Activated CD4-positive, alpha-beta T cell treated with anti-CD3 and anti-CD28 coated beads, Interleukin-2, amount 50 U/mL, for 16 hours (primary cell): ENCODE data around the gene ABCC5.

ENCODE experiments used
- DNase-seq: peaks from one replicate; pipeline ENCODE4 v3.0.0-alpha.2; 2020

The ABCC5 gene

DNA sequence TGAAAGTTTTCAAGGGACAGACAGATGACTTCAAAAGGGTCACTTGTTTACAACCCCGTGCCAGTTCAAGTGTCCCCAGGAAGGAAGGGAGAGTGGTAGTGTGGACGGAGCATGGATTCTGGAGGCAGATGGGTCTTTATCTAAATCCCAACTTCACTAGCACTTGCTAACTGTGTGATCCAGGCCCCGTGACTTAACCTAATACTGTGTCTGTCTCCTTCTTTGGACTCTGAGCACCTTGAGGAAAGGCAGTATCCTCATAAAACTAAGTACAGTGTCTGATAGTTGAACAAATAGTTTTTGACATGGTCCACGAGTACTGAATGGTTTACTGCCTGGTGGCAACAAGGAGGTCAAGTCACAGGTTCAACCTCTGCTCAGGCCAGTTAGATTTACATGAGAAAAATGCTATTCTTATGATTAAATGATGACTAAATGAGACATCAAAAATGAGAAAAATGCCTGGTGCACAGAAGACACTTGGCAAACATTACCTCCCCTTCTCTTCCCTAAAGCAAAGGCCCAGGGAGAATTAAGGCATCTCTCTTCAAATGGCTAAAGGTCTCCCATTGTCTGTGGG is 48.9 kb downstream of the ABCC5 start:
- DNase-seq = no peak

DNA sequence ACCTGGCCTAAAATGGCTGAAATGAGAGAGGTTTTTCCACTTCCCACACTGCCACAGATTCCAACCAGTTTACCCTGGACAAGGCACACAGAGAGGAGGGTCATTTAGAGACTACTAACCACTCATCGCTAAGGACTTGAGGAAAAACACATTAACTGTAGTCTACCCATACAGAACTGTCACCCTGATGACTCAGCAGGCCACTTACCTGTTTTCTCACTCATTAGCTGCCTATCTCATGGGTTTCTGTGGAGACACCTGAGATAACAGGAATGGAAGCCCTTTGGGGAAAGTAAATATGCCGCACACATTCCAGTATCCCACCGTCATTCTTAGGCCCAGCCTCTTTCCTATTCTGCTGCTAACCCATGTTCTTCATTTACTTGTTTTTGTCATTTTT is 50.0 kb downstream of the ABCC5 start:
- no peak for DNase-seq

DNA sequence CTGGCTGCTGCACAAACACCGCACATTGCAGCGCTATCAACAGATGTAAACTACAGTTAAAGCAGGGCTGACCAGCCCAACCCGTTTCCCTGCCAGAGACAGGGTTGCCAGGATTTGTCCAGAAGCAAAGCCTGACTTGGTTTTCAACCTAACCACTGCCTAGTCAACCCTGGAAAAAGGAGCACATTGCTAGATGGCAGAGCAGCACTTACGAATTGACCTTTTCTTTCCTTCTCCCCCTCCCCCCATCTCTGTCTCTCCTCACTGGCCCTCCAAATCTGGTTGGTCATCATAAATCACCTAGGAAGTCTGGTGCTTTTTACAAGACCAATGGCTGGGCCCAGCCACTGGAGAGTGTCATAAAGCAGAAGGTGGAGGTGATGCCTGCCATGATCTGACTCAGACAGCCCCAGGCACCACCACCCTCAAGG is 51.3 kb downstream of the ABCC5 start:
- DNase-seq = no peak

DNA sequence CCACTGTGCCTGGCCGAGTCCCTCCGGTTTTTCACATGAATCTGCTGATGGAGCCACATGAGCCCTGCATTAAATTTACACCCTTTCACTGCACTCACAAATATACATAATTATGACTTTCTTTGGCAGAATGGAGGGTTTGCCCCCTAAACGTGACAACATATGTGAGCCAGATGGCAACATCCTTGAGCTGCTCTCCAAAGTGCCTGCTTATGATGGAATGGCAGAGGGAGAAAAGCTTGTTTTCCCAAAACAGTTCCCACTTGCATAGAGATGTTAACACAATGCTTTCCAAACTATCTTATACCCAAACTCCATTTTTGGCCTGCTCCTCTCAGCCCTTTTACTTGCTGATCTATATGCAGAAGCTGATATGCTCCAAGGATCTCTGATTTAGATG is 54.9 kb downstream of the ABCC5 start:
- no peak for DNase-seq

DNA sequence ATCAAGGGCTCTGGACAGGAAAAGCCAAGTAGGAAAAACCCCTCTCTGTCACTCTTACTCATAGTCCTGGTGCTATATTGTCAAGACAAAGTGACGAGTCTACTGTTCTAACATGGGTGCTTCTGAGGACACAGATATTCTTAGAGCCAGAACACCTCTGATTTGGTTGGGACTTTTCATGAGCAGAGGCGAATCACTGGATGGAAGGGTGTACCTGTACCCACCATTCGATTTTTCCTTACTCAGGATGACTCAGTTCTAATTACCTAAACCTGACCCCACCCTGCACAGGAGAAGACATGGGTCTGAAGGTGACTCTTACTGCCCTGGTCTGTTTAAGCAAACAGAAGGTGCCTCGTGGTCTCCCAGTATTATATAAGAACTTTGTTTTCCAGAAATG is 58.5 kb downstream of the ABCC5 start:
- DNase-seq = no peak

DNA sequence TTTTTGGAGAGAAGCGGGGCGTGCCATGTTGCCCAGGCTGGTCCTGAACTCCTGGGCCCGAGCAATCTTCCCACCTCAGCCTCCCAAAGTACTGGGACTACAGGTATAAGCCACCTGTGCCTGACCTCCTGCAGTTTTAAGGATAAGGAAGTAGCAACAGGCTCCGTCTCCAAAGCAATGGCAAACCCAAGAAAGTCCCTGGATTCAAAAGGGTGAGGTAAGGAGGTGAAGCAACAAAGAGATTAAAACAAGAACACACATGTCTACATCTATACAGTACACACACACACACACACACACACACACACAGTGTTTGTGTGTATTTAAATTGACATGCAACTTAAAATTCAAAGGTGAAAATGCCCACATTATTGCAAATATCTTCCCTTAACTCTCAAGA is 58.9 kb downstream of the ABCC5 start:
- DNase-seq = no peak

DNA sequence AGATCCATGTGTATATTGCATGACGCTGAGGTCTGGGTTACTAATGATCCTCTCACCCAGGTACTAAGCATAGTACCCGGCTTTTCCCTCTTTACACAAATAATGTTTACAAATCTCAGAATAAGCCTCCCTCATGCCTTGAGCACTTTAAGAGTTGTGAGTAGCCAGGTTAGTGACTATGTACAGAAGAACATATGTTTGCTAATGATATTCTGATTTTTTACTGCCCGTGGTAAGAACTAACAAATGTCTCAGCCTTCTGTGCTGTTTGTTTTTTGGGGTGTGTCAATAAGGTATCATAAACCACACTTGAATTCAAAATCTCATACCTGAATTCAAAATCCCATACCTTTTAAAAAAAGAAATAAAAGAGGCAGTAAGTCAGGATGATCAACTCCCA is 59.5 kb downstream of the ABCC5 start:
- DNase-seq = no peak

DNA sequence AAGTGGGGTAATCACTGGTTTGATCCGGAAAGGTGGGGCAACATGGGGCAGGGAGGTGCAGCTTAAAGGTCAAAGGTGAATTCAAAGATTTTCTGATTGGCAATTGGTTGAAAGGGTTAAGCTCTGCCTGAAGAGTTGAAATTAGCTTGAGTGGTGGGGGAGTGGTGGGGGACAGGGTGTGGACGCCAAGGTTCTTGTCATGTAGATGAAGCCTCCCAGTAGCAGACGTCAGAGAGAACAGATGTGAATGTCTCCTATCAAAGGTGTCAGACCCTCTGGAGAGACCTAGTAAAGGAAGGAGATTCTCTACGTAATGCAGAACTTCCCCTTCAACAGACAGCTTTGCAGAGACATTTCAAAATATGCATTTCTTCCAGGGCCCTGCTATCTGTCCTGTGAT is 62.8 kb downstream of the ABCC5 start:
- DNase-seq = no peak

DNA sequence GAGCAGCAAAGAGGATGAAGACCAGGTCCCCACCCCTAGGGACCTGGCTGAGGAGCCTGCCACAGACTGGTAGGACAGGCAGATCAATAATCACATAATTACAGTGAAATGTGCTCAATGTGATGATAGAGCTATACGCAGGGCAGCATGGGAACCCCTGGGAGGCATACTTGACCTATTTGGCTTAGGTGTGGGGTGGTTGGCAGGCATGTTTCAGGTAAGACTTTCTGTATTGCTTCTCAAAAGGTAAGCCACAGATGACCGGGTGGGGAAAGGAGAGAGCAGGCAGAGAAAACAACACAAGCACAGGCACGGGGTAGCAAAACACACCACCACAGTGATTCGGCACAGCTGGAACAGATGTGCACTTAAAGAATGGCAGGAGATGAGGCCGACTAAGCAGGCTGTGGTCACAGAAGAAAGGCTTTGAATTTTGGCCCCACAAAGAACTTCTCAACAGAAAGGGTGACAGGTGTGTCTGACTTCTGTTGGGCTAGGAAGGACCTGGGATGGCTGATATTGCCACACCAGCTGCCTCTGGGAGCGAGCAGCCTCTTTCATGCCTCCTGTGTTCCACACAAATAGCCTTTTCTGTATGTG is 64.1 kb downstream of the ABCC5 start:
- DNase-seq = no peak

DNA sequence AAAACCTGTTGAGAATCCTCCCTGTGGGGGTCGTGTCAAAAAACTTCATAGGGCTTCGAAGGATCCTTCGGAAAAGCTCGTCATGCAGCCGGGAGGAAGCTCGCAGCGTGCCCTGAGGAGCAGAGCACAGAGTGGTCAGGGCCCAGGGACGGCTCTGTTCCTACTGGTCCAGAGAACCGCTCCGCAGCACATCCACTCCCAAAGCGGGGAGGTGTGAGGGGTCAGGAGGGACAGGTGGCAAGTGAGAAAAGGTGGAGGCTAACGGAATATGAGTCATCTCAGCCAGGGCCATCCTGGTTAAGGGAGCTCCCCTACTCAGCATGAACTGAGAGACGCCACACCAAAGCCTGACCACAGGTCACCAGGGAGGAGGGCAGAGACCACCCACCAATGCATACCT is 66.2 kb downstream of the ABCC5 start:
- DNase-seq = no peak

DNA sequence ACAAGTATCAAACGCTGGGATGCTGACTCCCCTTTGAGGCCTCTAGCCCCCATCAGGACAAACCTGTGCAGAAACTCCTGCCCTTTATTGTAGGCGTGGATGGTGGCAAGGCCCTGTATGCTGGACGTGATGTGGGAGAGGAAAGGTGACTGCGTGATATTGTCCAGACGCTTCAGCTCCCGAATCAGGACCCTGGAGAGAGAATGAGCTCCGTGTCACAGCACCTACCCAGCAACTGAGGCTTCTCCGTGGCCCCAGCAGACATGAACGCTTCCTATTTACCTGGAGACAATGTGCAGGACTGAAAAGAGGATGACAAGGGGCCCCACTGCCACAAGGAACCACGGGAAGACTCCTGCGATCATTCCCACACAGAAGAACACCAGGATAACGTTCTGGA is 68.0 kb downstream of the ABCC5 start:
- no peak for DNase-seq

DNA sequence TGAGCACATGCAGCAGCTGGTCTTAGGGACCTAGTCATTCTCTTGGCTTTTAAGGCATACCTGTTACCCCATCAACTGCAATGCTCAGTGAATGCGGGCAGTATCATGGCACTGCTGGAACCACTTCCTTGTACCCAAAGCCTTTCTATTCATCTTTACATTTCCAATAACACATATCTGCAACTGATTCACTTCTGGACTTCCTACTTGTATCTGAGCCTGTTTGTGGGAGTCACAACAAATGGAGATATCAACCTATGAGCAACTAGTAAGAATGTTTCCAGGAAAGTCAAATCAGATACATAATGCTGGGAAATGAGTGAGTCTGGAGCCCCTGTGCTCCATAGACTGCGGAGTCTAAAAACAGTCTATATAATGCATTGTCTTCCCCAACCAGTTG is 71.6 kb downstream of the ABCC5 start:
- no peak for DNase-seq

DNA sequence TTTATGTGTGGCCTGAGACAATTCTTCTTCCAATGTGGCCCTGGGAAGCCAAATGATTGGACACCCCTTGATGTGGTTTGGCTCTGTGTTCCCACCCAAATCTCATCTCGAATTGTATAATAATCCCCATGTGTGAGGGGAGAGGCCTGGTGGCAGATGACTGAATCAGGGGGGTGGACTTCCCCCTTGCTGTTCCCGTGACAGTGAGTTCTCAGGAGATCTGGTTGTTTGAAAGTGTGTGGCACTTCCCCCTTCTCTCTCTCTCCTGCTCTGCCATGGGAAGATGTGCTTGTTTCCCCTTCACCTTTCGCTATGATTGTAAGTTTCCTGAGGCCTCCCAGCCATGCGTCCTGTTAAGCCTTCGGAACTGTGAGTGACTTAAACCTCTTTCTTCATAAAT is 72.9 kb downstream of the ABCC5 start:
- DNase-seq = no peak

DNA sequence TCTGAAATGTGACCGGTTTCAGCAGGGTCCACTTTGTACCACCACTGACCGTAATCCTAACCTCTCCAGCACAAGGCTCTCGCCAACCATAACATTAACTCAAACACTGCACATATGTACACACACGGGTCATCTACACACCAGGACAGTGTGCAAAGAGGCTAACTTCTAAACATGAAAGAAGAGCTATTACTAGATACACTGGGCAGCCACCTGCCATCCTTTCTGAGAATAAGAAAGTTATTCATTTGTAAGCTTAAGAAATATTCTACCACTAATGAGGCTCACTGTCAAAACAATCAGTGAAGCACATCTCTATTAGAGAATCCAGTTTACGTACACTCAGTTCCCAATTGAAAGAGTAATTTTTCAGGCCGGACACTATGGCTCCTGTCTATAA is 73.9 kb downstream of the ABCC5 start:
- DNase-seq = no peak

DNA sequence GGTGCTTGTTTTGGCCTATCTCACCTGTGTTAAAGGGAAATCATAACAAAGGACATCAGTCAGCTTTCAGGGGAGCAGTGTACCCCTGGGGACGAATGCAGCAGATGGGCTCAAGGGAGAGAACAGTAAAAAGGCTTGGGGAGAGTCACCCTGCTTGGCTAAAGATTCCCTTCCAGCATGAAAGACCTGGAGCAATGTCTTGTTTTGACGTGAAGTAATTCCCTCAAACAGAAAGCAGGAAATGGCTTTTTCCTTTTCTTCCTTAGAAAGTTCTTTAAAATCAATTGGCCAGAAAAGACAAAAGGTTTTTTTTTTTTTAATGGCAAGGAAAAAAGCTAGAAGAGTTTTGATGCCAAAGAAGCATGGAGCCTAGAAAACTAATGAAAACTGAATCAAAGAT is 76.5 kb downstream of the ABCC5 start:
- DNase-seq = no peak

DNA sequence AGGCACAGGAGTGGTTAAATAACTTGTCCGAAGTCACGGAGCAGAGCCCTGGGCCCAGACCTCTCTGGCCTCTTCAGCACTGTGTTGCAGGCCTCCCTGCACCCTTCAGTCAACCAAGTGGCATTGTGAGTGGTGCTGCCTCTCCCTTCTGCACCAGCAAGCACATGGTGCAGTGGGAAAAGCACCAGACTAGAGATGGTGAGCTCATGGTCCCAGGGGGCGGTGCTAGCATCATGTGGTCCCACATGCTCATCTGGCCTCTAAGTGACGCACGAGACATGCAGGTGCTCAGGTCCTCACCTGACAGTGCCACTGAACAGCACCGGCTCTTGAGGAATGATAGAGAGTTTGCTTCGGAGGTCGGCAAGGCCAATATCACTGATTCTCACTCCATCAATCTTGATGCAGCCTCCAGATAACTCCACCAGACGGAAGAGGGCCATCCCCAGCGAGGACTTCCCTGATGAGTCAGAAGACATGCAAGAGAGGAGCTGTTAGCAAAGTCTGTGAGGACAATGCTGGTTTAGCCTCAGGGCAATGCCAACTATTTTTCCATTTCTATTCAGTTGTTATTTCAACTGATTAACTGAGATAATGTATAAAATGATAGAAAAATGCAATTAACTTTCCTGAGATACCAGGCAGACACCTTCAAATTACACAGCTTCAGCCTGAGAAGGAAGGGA is 79.9 kb downstream of the ABCC5 start:
- DNase-seq = no peak

DNA sequence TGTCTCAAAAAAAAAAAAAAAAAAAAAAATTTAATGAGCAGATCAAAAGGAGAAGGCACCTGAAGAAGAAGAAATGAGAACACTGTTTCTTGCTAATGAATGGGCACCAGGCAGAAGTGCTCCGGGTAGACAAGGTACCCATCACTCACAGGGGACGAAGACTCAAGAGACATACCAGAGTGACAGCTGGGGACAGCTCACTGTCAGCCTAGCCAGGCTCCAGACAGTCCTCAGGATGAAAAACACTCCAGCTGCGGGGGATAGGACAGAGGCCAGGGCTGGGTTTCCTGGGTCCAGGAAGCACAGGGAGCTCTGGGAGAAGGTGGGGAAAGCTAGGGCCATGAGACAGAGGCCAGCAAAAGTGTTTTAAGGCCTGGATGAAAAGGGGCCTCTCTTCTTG is 84.5 kb downstream of the ABCC5 start:
- no peak for DNase-seq

DNA sequence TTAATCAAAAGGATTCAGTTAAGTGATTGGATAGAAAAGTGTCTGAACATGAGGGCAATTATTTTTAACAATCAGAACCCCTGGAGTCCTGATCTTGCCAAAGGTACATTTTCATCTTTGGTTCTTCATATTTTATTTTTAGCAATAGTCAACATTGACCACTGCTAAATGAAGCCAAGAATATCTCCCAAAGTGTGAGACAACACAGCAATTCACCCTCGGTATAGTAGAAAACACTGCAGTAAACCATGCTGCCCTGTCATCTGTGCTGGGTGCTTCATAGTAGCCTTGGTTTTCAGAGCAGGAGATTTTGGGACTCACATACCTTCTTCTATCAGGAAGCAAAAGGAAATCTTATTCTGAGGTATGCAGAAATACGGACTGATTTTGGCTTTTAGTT is 85.8 kb downstream of the ABCC5 start:
- no peak for DNase-seq

DNA sequence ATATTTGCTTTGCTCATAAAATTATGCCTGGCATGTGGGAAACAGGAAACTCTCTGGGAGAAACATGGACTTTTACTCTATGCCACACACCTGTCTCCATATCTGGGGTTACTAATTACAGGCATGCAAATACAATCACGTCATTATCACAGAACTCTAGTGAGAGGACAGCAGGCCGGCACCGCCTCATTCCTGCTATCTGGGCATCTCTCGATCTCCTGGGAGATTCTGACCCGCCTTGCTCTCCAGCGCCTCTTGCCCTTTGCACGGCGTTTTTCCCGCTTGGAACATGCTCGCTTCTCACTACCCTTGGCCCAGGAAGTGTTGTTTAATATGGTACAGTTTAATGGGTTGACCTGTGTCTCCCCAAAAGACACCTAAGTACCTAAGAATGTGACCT is 87.6 kb downstream of the ABCC5 start:
- DNase-seq = no peak

DNA sequence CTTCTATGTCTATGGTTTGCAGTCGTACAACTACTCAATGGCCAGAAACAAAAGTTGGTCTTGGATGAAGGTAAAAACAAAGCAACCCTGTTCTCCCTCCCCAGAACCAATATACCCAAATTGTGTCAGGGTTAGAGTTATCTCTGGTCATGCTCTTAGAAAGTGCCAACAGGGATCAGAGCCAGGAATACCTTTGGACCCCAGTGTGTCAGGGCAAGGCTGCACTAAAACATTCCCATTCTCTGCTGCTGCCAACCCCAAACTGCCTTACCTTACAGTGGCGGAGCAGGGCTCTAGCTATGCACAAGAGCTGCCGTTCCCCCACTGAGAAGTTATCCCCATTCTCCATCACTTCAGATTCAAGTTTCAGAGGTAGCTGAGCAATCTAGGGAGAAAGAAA is 90.6 kb downstream of the ABCC5 start:
- DNase-seq = no peak

DNA sequence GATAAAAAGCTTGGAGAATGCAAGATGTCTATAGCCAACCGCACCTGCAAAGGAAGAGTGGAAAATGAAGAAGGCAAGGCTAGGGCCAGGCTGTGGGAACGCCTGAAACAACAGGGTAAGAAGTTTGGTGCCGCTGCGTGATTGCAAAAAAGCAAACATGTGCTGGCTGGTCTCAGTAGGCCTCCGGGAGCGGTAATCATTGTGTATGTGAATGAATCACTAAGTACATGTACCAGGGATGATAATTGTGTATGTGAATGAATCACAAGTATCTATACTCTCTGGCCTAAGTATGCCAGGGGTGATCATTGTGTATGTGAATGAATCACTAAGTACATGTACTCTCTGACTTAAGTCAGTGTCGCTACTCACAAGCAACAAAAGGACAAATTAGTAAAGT is 92.7 kb downstream of the ABCC5 start:
- DNase-seq = no peak

DNA sequence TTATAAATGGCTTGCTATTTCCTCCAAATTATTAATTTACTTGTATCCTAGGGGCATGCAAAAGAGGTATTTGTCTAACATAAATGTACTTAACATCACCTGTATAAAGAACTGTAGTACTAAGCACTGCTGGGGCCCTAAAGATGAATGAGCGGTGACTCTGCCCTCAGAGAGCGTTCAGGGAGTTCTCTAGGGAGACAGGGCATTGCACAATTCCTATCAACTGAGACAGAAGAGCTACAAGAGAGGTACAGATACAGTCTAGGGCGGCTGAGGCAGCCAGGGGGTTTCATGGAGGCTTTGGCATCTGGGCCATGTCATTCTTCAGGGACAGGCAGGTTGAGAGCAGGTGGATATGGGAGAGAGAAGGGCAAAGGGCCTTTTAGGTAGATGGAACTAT is 93.1 kb downstream of the ABCC5 start:
- no peak for DNase-seq

DNA sequence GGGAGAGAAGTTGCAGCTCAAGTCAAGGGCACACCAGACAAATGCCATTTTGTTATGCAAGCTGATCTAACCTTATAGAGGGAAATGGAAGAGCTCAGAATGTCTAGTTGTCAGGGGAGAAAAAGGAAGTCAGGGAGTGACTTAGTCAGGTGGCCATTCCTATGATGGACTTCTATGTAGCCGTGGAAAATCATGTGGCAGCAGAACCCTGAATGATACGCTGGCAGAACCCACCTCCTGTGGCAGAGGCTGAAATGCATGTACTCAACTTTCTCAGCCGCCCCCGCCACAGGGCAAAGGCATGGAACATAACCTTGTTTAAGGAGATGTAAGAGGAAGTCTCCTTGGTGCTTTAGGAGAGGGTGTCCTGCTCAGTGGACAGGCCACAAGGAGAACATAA is 95.3 kb downstream of the ABCC5 start:
- DNase-seq = no peak

DNA sequence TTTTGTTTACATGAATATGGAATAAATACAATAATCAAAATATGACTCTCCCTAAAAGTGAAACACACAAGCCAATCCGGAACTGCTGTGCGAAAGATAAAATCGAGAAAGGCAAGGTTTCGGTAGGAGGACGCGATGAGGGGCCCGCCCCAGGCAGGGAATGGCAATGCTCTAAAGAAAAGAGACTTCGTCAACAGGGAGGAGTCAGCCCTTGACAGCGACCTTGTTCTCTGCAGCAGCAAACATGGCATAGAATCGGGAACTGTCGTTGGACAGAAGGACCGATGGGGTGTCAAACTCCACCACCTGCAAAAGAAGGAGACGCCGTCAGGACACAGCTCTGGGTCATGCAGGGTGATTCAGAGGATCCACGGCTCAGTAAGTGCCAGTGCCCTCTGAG is 96.6 kb downstream of the ABCC5 start:
- DNase-seq = no peak

DNA sequence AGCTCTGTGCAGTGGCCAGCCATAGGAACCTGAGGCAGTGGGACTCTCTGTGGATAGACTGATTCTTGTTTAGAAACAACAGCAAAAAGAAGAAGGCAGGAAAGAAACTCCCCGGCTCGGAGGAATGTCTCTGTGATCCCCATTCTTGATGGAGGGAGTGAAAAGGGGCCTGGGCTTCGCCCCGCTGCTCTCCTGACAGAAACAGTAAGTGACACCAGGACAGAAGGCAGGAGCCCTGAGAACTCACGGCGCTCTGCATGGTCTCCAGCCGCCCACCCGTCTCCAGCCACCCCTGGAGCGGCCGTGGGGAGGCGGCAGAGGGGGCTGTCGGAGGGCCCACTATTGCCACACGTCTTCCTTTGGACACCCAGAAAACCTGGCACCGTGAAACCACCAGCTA is 97.3 kb downstream of the ABCC5 start:
- no peak for DNase-seq
